HepG2 (cell line): ENCODE results near the gene SYNGR4. TPM values are rescaled to one million over a fixed set of nuclear protein-coding genes. Genes with fewer than 3 reads are reported as not detected.

Source experiments
- ARNTL ChIP-seq: sonication (generic); formaldehyde crosslinking; IDR thresholded peaks from 2 replicates; pipeline ENCODE4 v1.4.0; 2020; ENCODE audit warnings: mild to moderate bottlenecking, missing genetic modification reagents
- CREB1 ChIP-seq, 2 experiments: fragments of 450-650 bp in 1 of 2; IDR thresholded peaks; 2 replicates each; pipeline ENCODE4 v1.6.1; 2016 to 2017; ENCODE audit warnings: control low read depth in 1 of 2, mild to moderate bottlenecking in 1 of 2, missing compliant biosample characterization in 1 of 2, missing genetic modification characterization in 1 of 2
- GPBP1L1 ChIP-seq: sonication (generic); formaldehyde crosslinking; IDR thresholded peaks from 2 replicates; pipeline ENCODE4 v1.5.0; 2020; ENCODE audit warnings: mild to moderate bottlenecking, missing genetic modification reagents
- GTF2F1 ChIP-seq: fragments of 150-350 bp; IDR thresholded peaks from 2 replicates; pipeline ENCODE4 v1.6.1; 2014; ENCODE audit warnings: low read length
- HDAC6 ChIP-seq: fragments of 200-600 bp; sonication (generic); IDR thresholded peaks from 2 replicates; pipeline ENCODE4 v1.7.0; 2017; ENCODE audit warnings: mild to moderate bottlenecking, antibody characterized with exemption, low read length, low read depth
- IRX3 ChIP-seq: sonication (generic); formaldehyde crosslinking; IDR thresholded peaks from 2 replicates; pipeline ENCODE4 v1.8.1; 2023; ENCODE audit warnings: mild to moderate bottlenecking, low read depth, missing genetic modification reagents, borderline replicate concordance
- TBP ChIP-seq: sonication (generic); formaldehyde crosslinking; IDR thresholded peaks from 2 replicates; pipeline ENCODE4 v1.5.0; 2020; ENCODE audit warnings: missing genetic modification reagents
- YEATS4 ChIP-seq: sonication (generic); formaldehyde crosslinking; IDR thresholded peaks from 2 replicates; pipeline ENCODE4 v1.4.0; 2020; ENCODE audit warnings: missing genetic modification reagents, borderline replicate concordance
- ZBTB38 ChIP-seq: sonication (generic); formaldehyde crosslinking; IDR thresholded peaks from 2 replicates; pipeline ENCODE4 v1.5.1; 2020; ENCODE audit warnings: mild to moderate bottlenecking, missing genetic modification reagents
- ZC3H4 ChIP-seq: sonication (generic); formaldehyde crosslinking; IDR thresholded peaks from 2 replicates; pipeline ENCODE4 v1.4.0; 2020; ENCODE audit warnings: missing genetic modification reagents, borderline replicate concordance
- ZEB1 ChIP-seq: IDR thresholded peaks from 2 replicates; pipeline ENCODE4 v1.6.1; 2012; ENCODE audit warnings: mild to moderate bottlenecking, low read depth, inconsistent platforms; ENCODE audit not compliant: insufficient replicate concordance
- ZNF101 ChIP-seq: sonication (generic); formaldehyde crosslinking; IDR thresholded peaks from 2 replicates; pipeline ENCODE4 v1.4.0; 2020; ENCODE audit warnings: mild to moderate bottlenecking, low read depth, missing genetic modification reagents, borderline replicate concordance
- ZNF230 ChIP-seq: sonication (generic); formaldehyde crosslinking; IDR thresholded peaks from 2 replicates; pipeline ENCODE4 v1.4.0; 2020; ENCODE audit warnings: mild to moderate bottlenecking, missing genetic modification reagents
- ZNF343 ChIP-seq: sonication (generic); formaldehyde crosslinking; IDR thresholded peaks from 2 replicates; pipeline ENCODE4 v1.4.0; 2020; ENCODE audit warnings: mild to moderate bottlenecking, missing genetic modification reagents
- ZNF446 ChIP-seq: sonication (generic); formaldehyde crosslinking; IDR thresholded peaks from 2 replicates; pipeline ENCODE4 v1.5.0; 2020; ENCODE audit warnings: mild to moderate bottlenecking, missing genetic modification reagents
- ZNF850 ChIP-seq: sonication (generic); formaldehyde crosslinking; conservative IDR thresholded peaks from 2 replicates; pipeline ENCODE4 v1.9.0; 2021; ENCODE audit warnings: mild to moderate bottlenecking, missing genetic modification reagents
- polyA plus RNA-seq, 8 experiments: library from polyadenylated mRNA; depleted of rRNA in 3 of 8; stranded (reverse) in 7 of 8; unstranded in 1 of 8; fragments of >200 nt; fragmentation: Illumina TruSeq in 4 of 8; extraction: Trizol in 4 of 8; gene quantifications; 2 replicates each; pipeline versions ENCODE4 v1.2.1 to v1.2.3, GENCODE V29; 2011 to 2016; ENCODE audit warnings: low read depth in 4 of 8, missing spikeins in 1 of 8, mixed read lengths in 1 of 8; ENCODE audit not compliant: insufficient read depth in 1 of 8
- total RNA-seq, 5 experiments: library from RNA; depleted of rRNA; stranded (reverse); fragments of >200 nt; fragmentation: Illumina TruSeq; extraction: Trizol; gene quantifications; 2 replicates each; pipeline ENCODE4 v1.2.3, GENCODE V29; 2016; ENCODE audit warnings: low read depth in 1 of 5
- TF ChIP-seq, protein P1 (sequence below): sonication (generic); formaldehyde crosslinking; IDR thresholded peaks from 2 replicates; pipeline ENCODE4 v1.8.1; 2023; ENCODE audit warnings: mild to moderate bottlenecking, moderate library complexity, missing genetic modification reagents
- TF ChIP-seq, protein P2 (sequence below): sonication (generic); formaldehyde crosslinking; conservative IDR thresholded peaks from 2 replicates; pipeline ENCODE4 v1.5.0; 2020; ENCODE audit warnings: missing genetic modification reagents
- TF ChIP-seq, protein P3 (sequence below): sonication (generic); formaldehyde crosslinking; IDR thresholded peaks from 2 replicates; pipeline ENCODE4 v1.4.0; 2020; ENCODE audit warnings: low read depth, missing genetic modification reagents

SYNGR4 gene
- total and polyA plus RNA-seq, 2 of the 13 experiments (the other 11 are each of a cell fraction or from before 2014, with no cell fraction given) = not detected

DNA sequence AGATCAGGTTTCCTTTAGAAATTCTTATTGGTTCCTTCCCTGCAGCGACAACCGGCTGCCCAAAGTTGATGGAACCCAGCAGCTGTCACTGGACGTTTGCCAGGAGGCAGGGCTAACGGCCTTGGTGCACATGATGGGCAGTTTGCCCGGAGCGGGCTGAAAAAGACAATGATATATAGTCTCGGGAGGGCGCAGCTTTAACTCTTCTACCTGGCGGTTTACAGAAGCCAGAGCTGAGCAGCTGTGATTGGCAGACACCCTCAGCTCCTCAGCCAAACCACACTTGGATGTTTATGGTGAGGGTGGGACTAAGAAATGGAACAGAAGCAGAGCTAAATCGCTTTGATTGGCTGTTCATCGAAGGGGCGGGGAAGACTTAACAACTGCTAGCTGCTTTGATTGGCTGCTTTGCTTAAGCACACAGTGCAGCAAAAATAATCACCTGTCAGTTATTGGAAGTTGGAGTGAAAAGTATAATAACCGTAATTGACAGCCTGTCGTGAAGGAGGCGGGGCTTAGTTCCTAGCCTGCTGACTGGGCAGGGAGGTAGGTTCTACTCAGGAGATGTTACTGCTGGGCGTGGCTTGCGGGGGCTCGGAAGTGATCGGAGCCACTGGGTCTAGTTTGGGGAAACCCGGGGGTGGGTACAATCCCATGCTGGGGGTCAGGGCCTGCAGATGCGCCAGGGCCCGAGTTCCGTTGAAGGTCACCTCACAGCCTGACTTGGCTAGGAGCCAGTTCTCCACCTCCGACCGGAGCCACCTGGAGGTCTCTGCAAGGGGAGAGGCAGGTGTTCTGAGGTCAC lies 31.3 kb upstream of the SYNGR4 start (continued):
- no peak for TF ChIP-seq YEATS4 (CRISPR knock-in tag)
- TF ChIP-seq ZNF446 = no peak
- TF ChIP-seq, protein P1, sequence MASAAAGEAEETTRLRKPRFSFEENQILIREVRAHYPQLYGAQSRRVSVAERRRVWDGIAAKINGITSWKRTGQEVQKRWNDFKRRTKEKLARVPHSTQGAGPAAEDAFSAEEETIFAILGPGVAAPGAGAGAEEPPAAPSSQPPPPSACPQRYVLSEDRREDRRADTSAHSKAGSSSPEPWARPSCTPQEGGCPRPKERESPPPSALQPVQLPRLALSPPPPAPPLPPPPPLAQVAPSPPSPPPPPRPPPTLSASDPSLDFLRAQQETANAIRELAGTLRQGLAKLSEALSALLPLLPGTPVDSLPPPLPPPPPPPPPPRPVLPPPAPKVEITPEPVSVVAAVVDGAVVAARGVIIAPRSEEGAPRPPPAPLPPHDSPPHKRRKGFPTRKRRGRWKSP (CRISPR knock-in tag) = no peak
- no peak for TF ChIP-seq TBP (CRISPR knock-in tag)
- TF ChIP-seq GPBP1L1 (CRISPR knock-in tag) = no peak
- TF ChIP-seq ZC3H4 (CRISPR knock-in tag) = no peak
- TF ChIP-seq, protein P2, sequence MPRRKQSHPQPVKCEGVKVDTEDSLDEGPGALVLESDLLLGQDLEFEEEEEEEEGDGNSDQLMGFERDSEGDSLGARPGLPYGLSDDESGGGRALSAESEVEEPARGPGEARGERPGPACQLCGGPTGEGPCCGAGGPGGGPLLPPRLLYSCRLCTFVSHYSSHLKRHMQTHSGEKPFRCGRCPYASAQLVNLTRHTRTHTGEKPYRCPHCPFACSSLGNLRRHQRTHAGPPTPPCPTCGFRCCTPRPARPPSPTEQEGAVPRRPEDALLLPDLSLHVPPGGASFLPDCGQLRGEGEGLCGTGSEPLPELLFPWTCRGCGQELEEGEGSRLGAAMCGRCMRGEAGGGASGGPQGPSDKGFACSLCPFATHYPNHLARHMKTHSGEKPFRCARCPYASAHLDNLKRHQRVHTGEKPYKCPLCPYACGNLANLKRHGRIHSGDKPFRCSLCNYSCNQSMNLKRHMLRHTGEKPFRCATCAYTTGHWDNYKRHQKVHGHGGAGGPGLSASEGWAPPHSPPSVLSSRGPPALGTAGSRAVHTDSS = no peak
- no peak for TF ChIP-seq ZNF343 (CRISPR knock-in tag)
- no peak for TF ChIP-seq ZNF230 (CRISPR knock-in tag)
- no peak for TF ChIP-seq ZNF101 (CRISPR knock-in tag)
- TF ChIP-seq IRX3 (CRISPR knock-in tag) = no peak
- TF ChIP-seq HDAC6 = no peak
- TF ChIP-seq ARNTL = 0 out of 2 replicates have a peak, but pooled peaks have one; percentile 42
- TF ChIP-seq GTF2F1 = no peak
- no peak for TF ChIP-seq ZBTB38 (CRISPR knock-in tag)
- TF ChIP-seq, protein P3, sequence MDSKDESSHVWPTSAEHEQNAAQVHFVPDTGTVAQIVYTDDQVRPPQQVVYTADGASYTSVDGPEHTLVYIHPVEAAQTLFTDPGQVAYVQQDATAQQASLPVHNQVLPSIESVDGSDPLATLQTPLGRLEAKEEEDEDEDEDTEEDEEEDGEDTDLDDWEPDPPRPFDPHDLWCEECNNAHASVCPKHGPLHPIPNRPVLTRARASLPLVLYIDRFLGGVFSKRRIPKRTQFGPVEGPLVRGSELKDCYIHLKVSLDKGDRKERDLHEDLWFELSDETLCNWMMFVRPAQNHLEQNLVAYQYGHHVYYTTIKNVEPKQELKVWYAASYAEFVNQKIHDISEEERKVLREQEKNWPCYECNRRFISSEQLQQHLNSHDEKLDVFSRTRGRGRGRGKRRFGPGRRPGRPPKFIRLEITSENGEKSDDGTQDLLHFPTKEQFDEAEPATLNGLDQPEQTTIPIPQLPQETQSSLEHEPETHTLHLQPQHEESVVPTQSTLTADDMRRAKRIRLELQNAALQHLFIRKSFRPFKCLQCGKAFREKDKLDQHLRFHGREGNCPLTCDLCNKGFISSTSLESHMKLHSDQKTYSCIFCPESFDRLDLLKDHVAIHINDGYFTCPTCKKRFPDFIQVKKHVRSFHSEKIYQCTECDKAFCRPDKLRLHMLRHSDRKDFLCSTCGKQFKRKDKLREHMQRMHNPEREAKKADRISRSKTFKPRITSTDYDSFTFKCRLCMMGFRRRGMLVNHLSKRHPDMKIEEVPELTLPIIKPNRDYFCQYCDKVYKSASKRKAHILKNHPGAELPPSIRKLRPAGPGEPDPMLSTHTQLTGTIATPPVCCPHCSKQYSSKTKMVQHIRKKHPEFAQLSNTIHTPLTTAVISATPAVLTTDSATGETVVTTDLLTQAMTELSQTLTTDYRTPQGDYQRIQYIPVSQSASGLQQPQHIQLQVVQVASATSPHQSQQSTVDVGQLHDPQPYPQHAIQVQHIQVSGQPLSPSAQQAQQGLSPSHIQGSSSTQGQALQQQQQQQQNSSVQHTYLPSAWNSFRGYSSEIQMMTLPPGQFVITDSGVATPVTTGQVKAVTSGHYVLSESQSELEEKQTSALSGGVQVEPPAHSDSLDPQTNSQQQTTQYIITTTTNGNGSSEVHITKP (CRISPR knock-in tag) = no peak
- no peak for TF ChIP-seq ZEB1
- no peak for TF ChIP-seq CREB1 (IDR thresholded peaks at IDR 0.05)
- TF ChIP-seq CREB1 (CRISPR knock-in tag; IDR thresholded peaks at IDR 0.05) = peak; percentile 51; the same call in 1 of the 2 replicates
- TF ChIP-seq ZNF850 (CRISPR knock-in tag) = no peak
